ENCODE measurements around the gene ARSD.
"Not testable (repeated sequence)": the region's sequence is repeated elsewhere in the genome, so short reads cannot be mapped to it uniquely, and the experiment has no call there.

The ARSD gene

GRCh38 chrX:2898846-2899512 lies 30.2 kb downstream of the ARSD start:
- peak overlapping the region; percentile 22 for H3K4me3 ChIP-seq (ENCODE audit: low read length)
- H3K27me3 ChIP-seq (ENCODE audit: control insufficient read depth, insufficient read depth, low read length), result no peaks in the 10 kb centered on the region
- no peak overlapping the region for H3K27ac ChIP-seq (ENCODE audit: low read depth, low read length)
- H3K4me1 ChIP-seq (ENCODE audit: control insufficient read depth, insufficient read depth, low read length), result no peaks in the 10 kb centered on the region
- no peak overlapping the region for H3K9ac ChIP-seq (ENCODE audit: low read length)
- no peaks in the 10 kb centered on the region for H3K36me3 ChIP-seq (ENCODE audit: control insufficient read depth, insufficient read depth, low read length)

GRCh38 chrX:2897690-2898623 lies 31.2 kb downstream of the ARSD start:
- not testable (repeated sequence) for H3K4me1 ChIP-seq (ENCODE audit: control insufficient read depth, insufficient read depth, low read length); H3K27ac ChIP-seq (ENCODE audit: low read depth, low read length); H3K36me3 ChIP-seq (ENCODE audit: control insufficient read depth, insufficient read depth, low read length); H3K9ac ChIP-seq (ENCODE audit: low read length); H3K27me3 ChIP-seq (ENCODE audit: control insufficient read depth, insufficient read depth, low read length)
- H3K4me3 ChIP-seq (ENCODE audit: low read length), result peak overlapping the region; percentile 22

GRCh38 chrX:2897311-2897689 lies 31.8 kb downstream of the ARSD start:
- H3K27me3 ChIP-seq (ENCODE audit: control insufficient read depth, insufficient read depth, low read length), result no peaks in the 10 kb centered on the region
- no peak overlapping the region for H3K9ac ChIP-seq (ENCODE audit: low read length)
- H3K36me3 ChIP-seq (ENCODE audit: control insufficient read depth, insufficient read depth, low read length), result no peaks in the 10 kb centered on the region
- no peak overlapping the region for H3K27ac ChIP-seq (ENCODE audit: low read depth, low read length)
- no peak overlapping the region for H3K4me3 ChIP-seq (ENCODE audit: low read length)
- no peaks in the 10 kb centered on the region for H3K4me1 ChIP-seq (ENCODE audit: control insufficient read depth, insufficient read depth, low read length)

- Histone ChIP-seq H3K27ac (ENCODE audit: low read depth, low read length) (no peak overlapping the region), H3K4me1 (ENCODE audit: control insufficient read depth, insufficient read depth, low read length) (no peaks in the 10 kb centered on the region), H3K4me3 (ENCODE audit: low read length) (no peak overlapping the region)
These were observed 34.2 kb downstream of the ARSD start for GRCh38 chrX:2894885-2895292.

GRCh38 chrX:2892816-2893215 lies 36.3 kb downstream of the ARSD start:
- Histone ChIP-seq H3K27ac (ENCODE audit: low read depth, low read length) (no peak overlapping the region), H3K36me3 (ENCODE audit: control insufficient read depth, insufficient read depth, low read length) (no peaks in the 10 kb centered on the region), H3K4me3 (ENCODE audit: low read length) (no peak overlapping the region), H3K27me3 (ENCODE audit: control insufficient read depth, insufficient read depth, low read length) (no peaks in the 10 kb centered on the region), H3K4me1 (ENCODE audit: control insufficient read depth, insufficient read depth, low read length) (no peaks in the 10 kb centered on the region), H3K9ac (ENCODE audit: low read length) (no peak overlapping the region)

More at GRCh38 chrX:2894885-2895292, 34.2 kb downstream of the ARSD start:
- H3K9ac ChIP-seq (ENCODE audit: low read length), result no peak overlapping the region
- H3K36me3 ChIP-seq (ENCODE audit: control insufficient read depth, insufficient read depth, low read length), result no peaks in the 10 kb centered on the region
- no peaks in the 10 kb centered on the region for H3K27me3 ChIP-seq (ENCODE audit: control insufficient read depth, insufficient read depth, low read length)

- not testable (repeated sequence) for H3K36me3 ChIP-seq (ENCODE audit: control insufficient read depth, insufficient read depth, low read length); H3K4me3 ChIP-seq (ENCODE audit: low read length); H3K27ac ChIP-seq (ENCODE audit: low read depth, low read length)
These were observed 38.3 kb downstream of the ARSD start for GRCh38 chrX:2890536-2891460.

GRCh38 chrX:2889706-2890490 lies 39.2 kb downstream of the ARSD start:
- not testable (repeated sequence) for H3K27ac ChIP-seq (ENCODE audit: low read depth, low read length); H3K36me3 ChIP-seq (ENCODE audit: control insufficient read depth, insufficient read depth, low read length); H3K27me3 ChIP-seq (ENCODE audit: control insufficient read depth, insufficient read depth, low read length); H3K4me1 ChIP-seq (ENCODE audit: control insufficient read depth, insufficient read depth, low read length); H3K9ac ChIP-seq (ENCODE audit: low read length)
- H3K4me3 ChIP-seq (ENCODE audit: low read length), result peak overlapping the region; percentile 27

More at GRCh38 chrX:2890536-2891460, 38.3 kb downstream of the ARSD start:
- H3K9ac ChIP-seq (ENCODE audit: low read length); H3K27me3 ChIP-seq (ENCODE audit: control insufficient read depth, insufficient read depth, low read length); H3K4me1 ChIP-seq (ENCODE audit: control insufficient read depth, insufficient read depth, low read length): not testable (repeated sequence)

GRCh38 chrX:2889045-2889605 lies 40.0 kb downstream of the ARSD start:
- H3K27me3 ChIP-seq (ENCODE audit: control insufficient read depth, insufficient read depth, low read length), result no peaks in the 10 kb centered on the region
- no peaks in the 10 kb centered on the region for H3K36me3 ChIP-seq (ENCODE audit: control insufficient read depth, insufficient read depth, low read length)
- H3K4me3 ChIP-seq (ENCODE audit: low read length), result peak overlapping the region; percentile 27
- H3K4me1 ChIP-seq (ENCODE audit: control insufficient read depth, insufficient read depth, low read length), result no peaks in the 10 kb centered on the region
- no peak overlapping the region for H3K9ac ChIP-seq (ENCODE audit: low read length)
- no peak overlapping the region for H3K27ac ChIP-seq (ENCODE audit: low read depth, low read length)

- H3K4me3 ChIP-seq (ENCODE audit: low read length), result no peak overlapping the region
- no peaks in the 10 kb centered on the region for H3K4me1 ChIP-seq (ENCODE audit: control insufficient read depth, insufficient read depth, low read length)
- no peak overlapping the region for H3K9ac ChIP-seq (ENCODE audit: low read length)
- H3K36me3 ChIP-seq (ENCODE audit: control insufficient read depth, insufficient read depth, low read length), result no peaks in the 10 kb centered on the region
- no peaks in the 10 kb centered on the region for H3K27me3 ChIP-seq (ENCODE audit: control insufficient read depth, insufficient read depth, low read length)
- H3K27ac ChIP-seq (ENCODE audit: low read depth, low read length), result no peak overlapping the region
These were observed 40.8 kb downstream of the ARSD start for GRCh38 chrX:2888309-2888708.

GRCh38 chrX:2883770-2884169 lies 45.4 kb downstream of the ARSD start:
- Histone ChIP-seq H3K36me3 (ENCODE audit: control insufficient read depth, insufficient read depth, low read length) (no peaks in the 10 kb centered on the region), H3K27ac (ENCODE audit: low read depth, low read length) (no peak overlapping the region), H3K4me1 (ENCODE audit: control insufficient read depth, insufficient read depth, low read length) (no peaks in the 10 kb centered on the region), H3K4me3 (ENCODE audit: low read length) (no peak overlapping the region), H3K27me3 (ENCODE audit: control insufficient read depth, insufficient read depth, low read length) (no peaks in the 10 kb centered on the region), H3K9ac (ENCODE audit: low read length) (no peak overlapping the region)

- Histone ChIP-seq H3K4me3 (ENCODE audit: low read length) (no peak overlapping the region), H3K4me1 (ENCODE audit: control insufficient read depth, insufficient read depth, low read length) (no peaks in the 10 kb centered on the region), H3K27ac (ENCODE audit: low read depth, low read length) (no peak overlapping the region), H3K9ac (ENCODE audit: low read length) (no peak overlapping the region), H3K36me3 (ENCODE audit: control insufficient read depth, insufficient read depth, low read length) (no peaks in the 10 kb centered on the region), H3K27me3 (ENCODE audit: control insufficient read depth, insufficient read depth, low read length) (no peaks in the 10 kb centered on the region)
These were observed 49.5 kb downstream of the ARSD start for GRCh38 chrX:2879670-2880069.

Measured in rectal smooth muscle tissue (tissue), 1 donor.